Measurements from ENCODE around the gene PRELID3B.

The PRELID3B gene

GRCh38 chr20:59042151-59042795 is at the start of gene PRELID3B:
Gene PRELID3B (minus strand): TSS chr20:59042786. CDS start chr20:59042730, 56 bp downstream.
- peak within 1 kb of the TSS; percentile 93 for H3K27ac ChIP-seq
- TF ChIP-seq CTCF (conservative IDR thresholded peaks at IDR 0.05), result no peak
- TF ChIP-seq ZFX (IDR thresholded peaks at IDR 0.05), result peak; percentile 97

GRCh38 chr20:59087829-59088433 is 45.3 kb upstream of the PRELID3B start:
- peak; percentile 95 for TF ChIP-seq CTCF (conservative IDR thresholded peaks at IDR 0.05)
- no peak for TF ChIP-seq ZFX (IDR thresholded peaks at IDR 0.05)
- no peak overlapping the region for H3K27ac ChIP-seq

- no peak for TF ChIP-seq CTCF (conservative IDR thresholded peaks at IDR 0.05)
- TF ChIP-seq ZFX (IDR thresholded peaks at IDR 0.05), result no peak
Measured at GRCh38 chr20:59086923-59087322, 44.3 kb upstream of the PRELID3B start.

GRCh38 chr20:59084041-59084850 is 41.7 kb upstream of the PRELID3B start:
- H3K27ac ChIP-seq, result no peak overlapping the region
- TF ChIP-seq ZFX (IDR thresholded peaks at IDR 0.05) (no peak), CTCF (conservative IDR thresholded peaks at IDR 0.05) (no peak)

More at GRCh38 chr20:59086923-59087322, 44.3 kb upstream of the PRELID3B start:
- H3K27ac ChIP-seq, result no peak overlapping the region

GRCh38 chr20:59082981-59083380 is 40.4 kb upstream of the PRELID3B start:
- TF ChIP-seq ZFX (IDR thresholded peaks at IDR 0.05), result no peak
- TF ChIP-seq CTCF (conservative IDR thresholded peaks at IDR 0.05), result no peak
- H3K27ac ChIP-seq, result no peak overlapping the region

- TF ChIP-seq ZFX (IDR thresholded peaks at IDR 0.05), result no peak
- TF ChIP-seq CTCF (conservative IDR thresholded peaks at IDR 0.05), result peak; percentile 65
- no peak overlapping the region for H3K27ac ChIP-seq
Measured at GRCh38 chr20:59082077-59082740, 39.6 kb upstream of the PRELID3B start.

Data from C4-2B (cell line).